HG03460 (cell line): Measurements from ENCODE around the gene MYOCD.

Experiments used
- ATAC-seq: cut with Tn5 transposase; IDR thresholded peaks from one replicate; pipeline ENCODE4 v1.9.1; 2021; ENCODE audit not compliant: unreplicated experiment

Gene MYOCD

GRCh38 chr17:12709063-12709462 is 43.4 kb downstream of the MYOCD start:
- ATAC-seq: no peak

GRCh38 chr17:12712415-12712814 is 46.7 kb downstream of the MYOCD start:
- ATAC-seq: no peak

- ATAC-seq: no peak
Observed at GRCh38 chr17:12712941-12713340, 47.3 kb downstream of the MYOCD start.

- ATAC-seq: no peak
Observed at GRCh38 chr17:12719948-12720347, 54.3 kb downstream of the MYOCD start.

- ATAC-seq: no peak
Observed at GRCh38 chr17:12721581-12721980, 55.9 kb downstream of the MYOCD start.

GRCh38 chr17:12722282-12722681 is 56.6 kb downstream of the MYOCD start:
- no peak for ATAC-seq

- ATAC-seq: no peak
Observed at GRCh38 chr17:12726131-12726530, 60.4 kb downstream of the MYOCD start.

GRCh38 chr17:12727076-12727760 is 61.5 kb downstream of the MYOCD start:
- no peak for ATAC-seq

- no peak for ATAC-seq
Observed at GRCh38 chr17:12727881-12728280, 62.2 kb downstream of the MYOCD start.

- no peak for ATAC-seq
Observed at GRCh38 chr17:12729086-12729485, 63.4 kb downstream of the MYOCD start.

GRCh38 chr17:12730421-12730820 is 64.7 kb downstream of the MYOCD start:
- ATAC-seq: no peak

- no peak for ATAC-seq
Observed at GRCh38 chr17:12730931-12731521, 65.3 kb downstream of the MYOCD start.

- ATAC-seq: no peak
Observed at GRCh38 chr17:12731839-12732238, 66.1 kb downstream of the MYOCD start.

GRCh38 chr17:12732366-12732765 is 66.7 kb downstream of the MYOCD start:
- no peak for ATAC-seq

- no peak for ATAC-seq
Observed at GRCh38 chr17:12734926-12735325, 69.2 kb downstream of the MYOCD start.

- ATAC-seq: no peak
Observed at GRCh38 chr17:12735517-12735916, 69.8 kb downstream of the MYOCD start.

GRCh38 chr17:12736526-12736925 is 70.8 kb downstream of the MYOCD start:
- no peak for ATAC-seq

GRCh38 chr17:12737740-12738469 is 72.2 kb downstream of the MYOCD start:
- ATAC-seq: no peak

- no peak for ATAC-seq
Observed at GRCh38 chr17:12738624-12739023, 72.9 kb downstream of the MYOCD start.

- no peak for ATAC-seq
Observed at GRCh38 chr17:12739500-12739899, 73.8 kb downstream of the MYOCD start.

- ATAC-seq: no peak
Observed at GRCh38 chr17:12743046-12743445, 77.4 kb downstream of the MYOCD start.

- ATAC-seq: no peak
Observed at GRCh38 chr17:12744298-12744697, 78.6 kb downstream of the MYOCD start.
